SK-N-MC (cell line): ENCODE data around the gene PRKRIP1.

ENCODE experiments used
- DNase-seq: peaks from one replicate; pipeline ENCODE4 v3.0.0-alpha.2; 2011; ENCODE audit warnings: low read depth, low spot score
- H3K27ac ChIP-seq: fragments of 200-600 bp; sonication (generic); 2 replicates; pipeline ENCODE4 v1.5.1; 2016; ENCODE audit warnings: mixed run types
- H3K36me3 ChIP-seq: fragments of 200-600 bp; sonication (generic); 2 replicates; pipeline ENCODE4 v1.6.1; 2017; ENCODE audit warnings: antibody characterized with exemption, low read length, mixed read lengths; ENCODE audit not compliant: insufficient read depth
- H3K4me3 ChIP-seq: fragments of 200-600 bp; sonication (generic); 2 replicates; pipeline ENCODE4 v1.5.1; 2016
- H3K9ac ChIP-seq: fragments of 200-600 bp; sonication (generic); 2 replicates; pipeline ENCODE4 v1.8.0; 2017; ENCODE audit warnings: mixed run types, mixed read lengths; ENCODE audit not compliant: insufficient read length
- H3K9me3 ChIP-seq: fragments of 200-600 bp; sonication (generic); 2 replicates; pipeline ENCODE4 v1.6.1; 2017; ENCODE audit warnings: low read depth, mild to moderate bottlenecking, antibody characterized with exemption, low read length, moderate library complexity, mixed read lengths
- EZH2 ChIP-seq: fragments of 200-600 bp; sonication (generic); IDR thresholded peaks from one replicate; pipeline ENCODE4 v1.6.1; 2017; ENCODE audit warnings: antibody characterized with exemption
- FOXP2 ChIP-seq: optimal IDR thresholded peaks from 2 replicates; pipeline ENCODE3; 2011; ENCODE audit warnings: mild to moderate bottlenecking, moderate library complexity; ENCODE audit not compliant: insufficient read depth; ENCODE audit errors: extremely low read length, control extremely low read depth
- POLR2AphosphoS5 ChIP-seq: IDR thresholded peaks from 2 replicates; pipeline ENCODE4 v1.6.1; 2012; ENCODE audit warnings: mild to moderate bottlenecking, low read depth, low read length, borderline replicate concordance

PRKRIP1 gene

GRCh38 chr7:102413091-102413490, 16.9 kb downstream of the PRKRIP1 start:
- H3K9ac ChIP-seq, result no peak overlapping the region
- DNase-seq, result no peak
- H3K27ac ChIP-seq, result no peak overlapping the region
- TF ChIP-seq POLR2AphosphoS5 (no peak), FOXP2 (no peak), EZH2 (no peak)
- H3K4me3 ChIP-seq, result no peak overlapping the region
- H3K9me3 ChIP-seq, result no peaks in the 10 kb centered on the region
- peaks cover 68% of the 10 kb centered on the region for H3K36me3 ChIP-seq

GRCh38 chr7:102413611-102414010, 17.4 kb downstream of the PRKRIP1 start:
- TF ChIP-seq FOXP2, result no peak
- no peak for TF ChIP-seq EZH2
- TF ChIP-seq POLR2AphosphoS5, result no peak
- Histone ChIP-seq H3K9ac (no peak overlapping the region), H3K36me3 (peaks cover 67% of the 10 kb centered on the region), H3K4me3 (no peak overlapping the region), H3K9me3 (no peaks in the 10 kb centered on the region), H3K27ac (no peak overlapping the region)
- DNase-seq, result no peak

DNA sequence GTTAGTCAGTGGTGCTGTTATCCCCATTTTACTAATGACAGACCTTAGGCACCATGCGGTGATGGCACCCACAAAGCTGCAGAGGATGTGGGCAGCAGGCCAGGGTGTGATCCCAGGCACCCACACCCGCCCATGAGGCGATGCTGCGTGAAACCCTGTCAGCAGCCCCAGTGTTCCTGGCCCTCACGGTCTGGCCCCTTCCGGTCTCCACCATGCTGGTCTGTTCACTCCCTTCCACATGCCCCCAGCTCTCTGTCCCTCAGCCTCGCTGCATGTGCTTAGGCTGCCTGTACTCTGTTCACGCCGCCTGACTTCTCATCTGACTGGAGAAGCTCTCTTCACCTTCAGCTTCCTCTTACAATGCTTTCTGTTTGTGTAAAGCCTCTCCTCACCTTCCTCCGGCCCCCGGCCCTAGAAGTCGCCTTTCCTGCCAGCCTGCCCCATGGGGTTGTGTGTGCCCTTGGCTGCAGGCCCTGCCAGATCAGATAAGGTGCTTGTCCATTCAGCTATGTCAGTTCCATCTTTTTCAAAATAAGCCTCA, 19.6 kb downstream of the PRKRIP1 start:
- TF ChIP-seq EZH2, result no peak
- Histone ChIP-seq H3K36me3 (peaks cover 64% of the 10 kb centered on the region), H3K4me3 (no peak overlapping the region), H3K9me3 (no peaks in the 10 kb centered on the region), H3K9ac (no peak overlapping the region), H3K27ac (no peak overlapping the region)
- no peak for DNase-seq

GRCh38 chr7:102416406-102416805, 20.2 kb downstream of the PRKRIP1 start:
- TF ChIP-seq POLR2AphosphoS5, result no peak
- no peak for TF ChIP-seq EZH2
- TF ChIP-seq FOXP2, result no peak
- Histone ChIP-seq H3K27ac (no peak overlapping the region), H3K4me3 (no peak overlapping the region), H3K36me3 (peaks cover 64% of the 10 kb centered on the region), H3K9ac (no peak overlapping the region), H3K9me3 (no peaks in the 10 kb centered on the region)
- no peak for DNase-seq

- Histone ChIP-seq H3K4me3 (no peak overlapping the region), H3K27ac (no peak overlapping the region), H3K9ac (no peak overlapping the region), H3K36me3 (peaks cover 57% of the 10 kb centered on the region), H3K9me3 (no peaks in the 10 kb centered on the region)
- DNase-seq, result no peak
- TF ChIP-seq EZH2 (no peak), POLR2AphosphoS5 (no peak), FOXP2 (no peak)
These were observed 20.9 kb downstream of the PRKRIP1 start for GRCh38 chr7:102417105-102417504.

DNA sequence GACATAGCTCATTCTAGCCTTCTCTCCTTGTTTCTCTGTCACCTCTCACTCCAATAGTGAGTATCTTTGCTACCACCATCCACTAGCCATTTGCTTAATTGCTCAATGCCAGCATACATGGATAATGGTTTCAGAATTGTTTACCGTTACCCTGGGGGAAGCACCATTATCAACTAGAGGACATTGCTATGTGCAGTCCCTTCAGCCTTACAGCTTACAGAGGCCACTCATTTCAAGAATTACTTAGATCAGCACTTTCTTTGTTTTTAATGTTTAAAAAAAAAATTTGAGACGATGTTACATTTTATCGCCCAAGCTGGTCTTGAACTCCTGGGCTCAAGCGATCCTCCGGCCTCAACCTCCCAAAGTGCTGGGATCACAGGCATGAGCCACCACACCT, 22.4 kb downstream of the PRKRIP1 start:
- Histone ChIP-seq H3K4me3 (no peak overlapping the region), H3K36me3 (peaks cover 44% of the 10 kb centered on the region), H3K9ac (no peak overlapping the region), H3K9me3 (no peaks in the 10 kb centered on the region), H3K27ac (no peak overlapping the region)
- no peak for TF ChIP-seq EZH2
- no peak for TF ChIP-seq POLR2AphosphoS5
- no peak for TF ChIP-seq FOXP2
- DNase-seq, result no peak

DNA sequence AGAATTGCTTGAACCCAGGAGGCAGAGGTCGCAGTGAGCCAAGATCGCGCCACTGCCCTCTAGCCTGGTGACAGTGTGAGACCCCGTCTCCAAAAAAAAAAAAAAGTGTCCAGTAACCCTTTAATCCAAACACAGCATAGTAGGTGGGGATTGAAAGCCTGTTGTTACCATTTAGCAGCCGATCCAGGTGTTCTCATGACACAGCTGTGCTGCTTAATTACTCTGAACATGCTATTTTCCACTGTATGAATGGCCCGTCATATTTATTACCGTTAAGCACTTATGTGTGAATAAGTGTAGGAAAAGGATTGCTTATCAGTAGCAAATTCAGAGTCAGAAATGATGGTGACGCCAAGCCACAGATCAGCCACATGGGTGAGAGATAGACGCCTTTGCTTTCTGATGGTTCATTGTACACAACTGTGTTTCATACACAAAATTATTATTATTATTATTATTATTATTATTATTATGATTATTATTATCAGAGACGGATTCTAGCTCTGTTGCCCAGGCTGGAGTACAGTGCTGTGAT, 25.6 kb downstream of the PRKRIP1 start:
- no peak overlapping the region for H3K9ac ChIP-seq
- no peak for DNase-seq
- no peak overlapping the region for H3K4me3 ChIP-seq
- no peak overlapping the region for H3K27ac ChIP-seq
- no peak for TF ChIP-seq POLR2AphosphoS5
- TF ChIP-seq EZH2, result no peak
- no peak for TF ChIP-seq FOXP2
- H3K9me3 ChIP-seq, result no peaks in the 10 kb centered on the region
- H3K36me3 ChIP-seq, result peaks cover 47% of the 10 kb centered on the region

DNA sequence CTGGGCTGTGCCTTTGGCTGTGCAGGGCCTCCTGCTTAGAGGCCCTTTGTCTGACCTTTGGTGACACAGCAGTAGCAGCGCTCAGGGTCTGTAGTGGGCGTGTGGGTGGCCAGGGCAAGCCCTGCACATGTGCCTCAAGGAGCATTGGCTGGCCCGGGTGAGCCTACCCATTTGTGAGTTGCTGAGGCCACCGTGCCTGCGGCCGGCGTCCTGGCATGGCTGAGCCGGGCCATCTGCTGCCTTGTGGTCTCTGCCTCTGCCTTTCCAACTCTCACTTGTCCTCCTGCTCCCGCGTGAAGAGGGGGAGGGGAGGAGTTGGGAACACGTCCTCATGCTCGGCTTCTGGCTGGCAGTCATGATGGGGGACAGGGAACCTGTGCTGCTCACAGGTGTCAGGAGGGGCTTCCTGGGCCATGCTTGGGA, 28.0 kb downstream of the PRKRIP1 start:
- no peak overlapping the region for H3K27ac ChIP-seq
- no peak overlapping the region for H3K9ac ChIP-seq
- H3K36me3 ChIP-seq, result peaks cover 42% of the 10 kb centered on the region
- no peaks in the 10 kb centered on the region for H3K9me3 ChIP-seq
- H3K4me3 ChIP-seq, result no peak overlapping the region
- TF ChIP-seq EZH2, result no peak
- no peak for TF ChIP-seq POLR2AphosphoS5
- TF ChIP-seq FOXP2, result no peak
- DNase-seq, result no peak

DNA sequence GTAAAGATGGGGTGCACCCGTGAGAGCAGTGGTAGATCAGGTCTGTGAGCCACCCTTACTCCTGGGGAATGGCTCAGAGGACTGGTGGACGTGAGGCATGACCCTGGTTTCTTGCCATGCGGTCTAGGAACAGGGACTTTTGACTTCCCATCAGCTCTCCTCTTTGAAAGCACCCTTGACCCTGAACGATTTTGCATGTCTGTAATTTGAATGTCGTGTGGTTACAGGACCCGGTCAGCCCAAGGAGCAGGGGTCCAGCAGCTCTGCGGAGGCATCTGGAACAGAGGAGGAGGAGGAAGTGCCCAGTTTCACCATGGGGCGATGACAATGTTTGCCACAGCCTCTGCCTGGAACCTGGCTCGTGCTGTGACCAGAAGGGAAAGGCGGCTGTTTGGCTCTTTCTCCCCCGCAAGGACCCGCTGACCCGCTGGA, 28.6 kb downstream of the PRKRIP1 start:
- Histone ChIP-seq H3K9ac (no peak overlapping the region), H3K9me3 (no peaks in the 10 kb centered on the region), H3K36me3 (peaks cover 39% of the 10 kb centered on the region), H3K4me3 (no peak overlapping the region), H3K27ac (no peak overlapping the region)
- TF ChIP-seq FOXP2, result no peak
- no peak for TF ChIP-seq EZH2
- TF ChIP-seq POLR2AphosphoS5, result no peak
- no peak for DNase-seq
